Caco-2 (cell line): ENCODE data around the gene FRAS1. TPM values are rescaled to one million over a fixed set of nuclear protein-coding genes. Genes with fewer than 3 reads are reported as not detected.

Source experiments
- BruUV-seq: library from RNA; stranded (reverse); fragments of 400-500 nt; replicated peaks from 2 replicates; lab custom pipeline; 2021; lab: Mats Ljungman, UMichigan
- CTCF ChIA-PET: fragments of 300-600 bp; sonication (Branson Sonifier 250); formaldehyde crosslinking; loops from one replicate; lab custom pipeline; 2022; ENCODE audit warnings: antibody characterized with exemption; lab: Charles Lee
- POLR2A ChIA-PET: fragments of 300-600 bp; sonication (Branson Sonifier 250); formaldehyde crosslinking; loops from one replicate; lab custom pipeline; 2022; ENCODE audit warnings: antibody characterized with exemption; lab: Charles Lee
- DNase-seq, 2 experiments: peaks; one replicate each; pipeline versions ENCODE4 v3.0.0 to v3.0.0-alpha.2; 2020 to 2022
- H3K27me3 ChIP-seq: replicated peaks from 2 replicates; pipeline ENCODE4 v1.6.0; 2011; ENCODE audit warnings: low read length; ENCODE audit not compliant: control insufficient read depth, insufficient read depth
- H3K36me3 ChIP-seq: 2 replicates; pipeline ENCODE4 v1.5.1; 2011; ENCODE audit warnings: low read length; ENCODE audit not compliant: control insufficient read depth, insufficient read depth
- H3K4me1 ChIP-seq: fragments of 250-450 bp; sonication (Bioruptor Pico); 2 replicates; pipeline ENCODE4 v1.5.1; 2020; ENCODE audit warnings: mild to moderate bottlenecking
- H3K4me3 ChIP-seq: 2 replicates; pipeline ENCODE4 v1.5.1; 2011; ENCODE audit warnings: low read depth, mild to moderate bottlenecking, control low read depth, low read length
- H3K9me3 ChIP-seq: fragments of 250-450 bp; sonication (Bioruptor Pico); 2 replicates; pipeline ENCODE4 v1.5.1; 2020; ENCODE audit warnings: mild to moderate bottlenecking, moderate library complexity
- H3K27ac Mint-ChIP-seq: one replicate; pipeline ENCODE4 v1.8.0; 2022; ENCODE audit warnings: mixed read lengths; ENCODE audit not compliant: unreplicated experiment
- H3K27me3 Mint-ChIP-seq: one replicate; pipeline ENCODE4 v1.8.0; 2022; ENCODE audit warnings: mixed read lengths; ENCODE audit not compliant: insufficient read depth, unreplicated experiment
- H3K36me3 Mint-ChIP-seq: one replicate; pipeline ENCODE4 v1.8.0; 2022; ENCODE audit warnings: mild to moderate bottlenecking, mixed read lengths; ENCODE audit not compliant: insufficient read depth, unreplicated experiment
- H3K4me1 Mint-ChIP-seq: one replicate; pipeline ENCODE4 v1.8.0; 2022; ENCODE audit warnings: low read depth, mixed read lengths; ENCODE audit not compliant: unreplicated experiment
- H3K4me3 Mint-ChIP-seq: one replicate; pipeline ENCODE4 v1.8.0; 2022; ENCODE audit warnings: mild to moderate bottlenecking, moderate library complexity, mixed read lengths; ENCODE audit not compliant: unreplicated experiment
- H3K9me3 Mint-ChIP-seq: one replicate; pipeline ENCODE4 v1.8.0; 2022; ENCODE audit warnings: mixed read lengths; ENCODE audit not compliant: unreplicated experiment
- intact Hi-C: fragments of 100-400 bp; cut with micrococcal nuclease; formaldehyde crosslinking; loops from one replicate; pipeline ENCODE4 v1.10.0; 2022; ENCODE audit not compliant: unreplicated experiment
- total RNA-seq: library from RNA; stranded (reverse); gene quantifications from 2 replicates; pipeline ENCODE4 v1.2.3, GENCODE V29; 2022
- TF ChIP-seq, protein P1 (sequence below), 2 experiments: fragments of 200-600 bp in 1 of 2; IDR thresholded peaks; 1 replicate in 1 of 2; 2 replicates in 1 of 2; pipeline versions ENCODE4 v1.5.1 to v1.8.0; 2011 to 2022; ENCODE audit warnings: antibody characterized with exemption in 1 of 2, control low read depth in 1 of 2, inconsistent platforms in 1 of 2, low read depth in 1 of 2, low read length in 1 of 2, mild to moderate bottlenecking in 1 of 2, moderate library complexity in 1 of 2; ENCODE audit not compliant: insufficient read depth in 1 of 2, severe bottlenecking in 1 of 2, unreplicated experiment in 1 of 2

FRAS1 gene
- total RNA-seq, 1 experiment from 2014 or later: 40.8 TPM

GRCh38 chr4:78217557-78217956 lies 160.4 kb downstream of the FRAS1 start:
- no peaks in the 10 kb centered on the region for H3K27me3 Mint-ChIP-seq
- no peak for DNase-seq
- Histone ChIP-seq H3K36me3 (no peaks in the 10 kb centered on the region), H3K4me1 (peaks cover 12% of the 10 kb centered on the region; the same call in 1 of the 2 replicates), H3K4me3 (no peak overlapping the region), H3K27me3 (no peaks in the 10 kb centered on the region), H3K9me3 (no peaks in the 10 kb centered on the region)
- H3K27ac Mint-ChIP-seq: no peak overlapping the region
- TF ChIP-seq, protein P1, sequence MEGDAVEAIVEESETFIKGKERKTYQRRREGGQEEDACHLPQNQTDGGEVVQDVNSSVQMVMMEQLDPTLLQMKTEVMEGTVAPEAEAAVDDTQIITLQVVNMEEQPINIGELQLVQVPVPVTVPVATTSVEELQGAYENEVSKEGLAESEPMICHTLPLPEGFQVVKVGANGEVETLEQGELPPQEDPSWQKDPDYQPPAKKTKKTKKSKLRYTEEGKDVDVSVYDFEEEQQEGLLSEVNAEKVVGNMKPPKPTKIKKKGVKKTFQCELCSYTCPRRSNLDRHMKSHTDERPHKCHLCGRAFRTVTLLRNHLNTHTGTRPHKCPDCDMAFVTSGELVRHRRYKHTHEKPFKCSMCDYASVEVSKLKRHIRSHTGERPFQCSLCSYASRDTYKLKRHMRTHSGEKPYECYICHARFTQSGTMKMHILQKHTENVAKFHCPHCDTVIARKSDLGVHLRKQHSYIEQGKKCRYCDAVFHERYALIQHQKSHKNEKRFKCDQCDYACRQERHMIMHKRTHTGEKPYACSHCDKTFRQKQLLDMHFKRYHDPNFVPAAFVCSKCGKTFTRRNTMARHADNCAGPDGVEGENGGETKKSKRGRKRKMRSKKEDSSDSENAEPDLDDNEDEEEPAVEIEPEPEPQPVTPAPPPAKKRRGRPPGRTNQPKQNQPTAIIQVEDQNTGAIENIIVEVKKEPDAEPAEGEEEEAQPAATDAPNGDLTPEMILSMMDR (IDR thresholded peaks at IDR 0.05; ENCODE audit: insufficient read depth in 1 of 2, low read depth in 1 of 2, low read length in 1 of 2, severe bottlenecking in 1 of 2, unreplicated experiment in 1 of 2): no peak
- H3K4me1 Mint-ChIP-seq: no peaks in the 10 kb centered on the region
- ChIA-PET CTCF (no interaction called here), POLR2A (no interaction called here)
- intact Hi-C loops: no loop called here
- H3K4me3 Mint-ChIP-seq: no peak overlapping the region
- BruUV-seq: no TSS peak
- H3K36me3 Mint-ChIP-seq: no peaks in the 10 kb centered on the region
- H3K9me3 Mint-ChIP-seq: no peaks in the 10 kb centered on the region

- H3K4me1 Mint-ChIP-seq: no peaks in the 10 kb centered on the region
- ChIA-PET CTCF (no interaction called here), POLR2A (no interaction called here)
- no peaks in the 10 kb centered on the region for H3K27me3 Mint-ChIP-seq
- no peaks in the 10 kb centered on the region for H3K36me3 ChIP-seq
- intact Hi-C loops: no loop called here
- no TSS peak for BruUV-seq
- no peaks in the 10 kb centered on the region for H3K36me3 Mint-ChIP-seq
- H3K9me3 Mint-ChIP-seq: no peaks in the 10 kb centered on the region
- TF ChIP-seq, protein P1 (IDR thresholded peaks at IDR 0.05; ENCODE audit: insufficient read depth in 1 of 2, low read depth in 1 of 2, low read length in 1 of 2, severe bottlenecking in 1 of 2, unreplicated experiment in 1 of 2): no peak
- H3K27me3 ChIP-seq: no peaks in the 10 kb centered on the region
- H3K4me1 ChIP-seq: peaks cover 12% of the 10 kb centered on the region; the same call in 1 of the 2 replicates
- H3K4me3 Mint-ChIP-seq: no peak overlapping the region
- H3K4me3 ChIP-seq: no peak overlapping the region
- no peaks in the 10 kb centered on the region for H3K9me3 ChIP-seq
- H3K27ac Mint-ChIP-seq: no peak overlapping the region
- DNase-seq: no peak
Observed at GRCh38 chr4:78218260-78218659, 161.1 kb downstream of the FRAS1 start.

GRCh38 chr4:78219825-78220224 lies 162.7 kb downstream of the FRAS1 start:
- H3K27me3 ChIP-seq: no peaks in the 10 kb centered on the region
- H3K9me3 ChIP-seq: 0 out of 2 replicates have a peak, but pooled peaks cover 1% of the 10 kb centered on the region
- no peak overlapping the region for H3K4me3 ChIP-seq
- TF ChIP-seq, protein P1 (IDR thresholded peaks at IDR 0.05; ENCODE audit: insufficient read depth in 1 of 2, low read depth in 1 of 2, low read length in 1 of 2, severe bottlenecking in 1 of 2, unreplicated experiment in 1 of 2): no peak
- no peaks in the 10 kb centered on the region for H3K4me1 Mint-ChIP-seq
- H3K27ac Mint-ChIP-seq: no peak overlapping the region
- H3K36me3 ChIP-seq: no peaks in the 10 kb centered on the region
- peaks cover 12% of the 10 kb centered on the region; the same call in 1 of the 2 replicates for H3K4me1 ChIP-seq
- no peak for DNase-seq
- H3K4me3 Mint-ChIP-seq: no peak overlapping the region
- ChIA-PET POLR2A (no interaction called here), CTCF (no interaction called here)
- H3K36me3 Mint-ChIP-seq: no peaks in the 10 kb centered on the region
- BruUV-seq: no TSS peak
- intact Hi-C loops: no loop called here
- no peaks in the 10 kb centered on the region for H3K9me3 Mint-ChIP-seq
- H3K27me3 Mint-ChIP-seq: no peaks in the 10 kb centered on the region
